ENCODE data around the gene MYO3B. TPM values are rescaled to one million over a fixed set of nuclear protein-coding genes. Genes with fewer than 3 reads are reported as not detected.

Gene MYO3B
- total RNA-seq, 2 donors from 2014 or later = 0.31 TPM; not detected in 1

DNA sequence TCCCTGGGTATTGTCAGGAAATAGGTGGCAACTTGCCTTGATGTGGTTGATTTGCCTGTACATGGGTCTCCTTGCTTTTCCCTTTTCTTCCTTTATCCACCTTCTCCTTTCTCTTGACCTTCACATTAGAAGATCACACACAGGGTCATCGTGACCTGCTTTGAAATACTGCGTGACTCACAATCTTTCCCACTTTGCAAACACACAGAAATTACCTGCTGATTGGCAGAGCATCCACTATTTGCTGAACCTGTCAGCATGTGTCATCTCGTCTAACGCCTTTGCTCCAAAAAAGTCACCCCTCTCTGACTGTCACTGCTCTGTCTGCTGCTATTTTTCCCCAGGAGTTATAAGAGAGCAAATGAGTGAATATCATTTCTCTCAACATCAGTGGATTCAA, 60.8 kb downstream of the MYO3B start:
- no peak for DNase-seq (ENCODE audit: low spot score)
- H3K4me3 Mint-ChIP-seq = no peak overlapping the region

DNA sequence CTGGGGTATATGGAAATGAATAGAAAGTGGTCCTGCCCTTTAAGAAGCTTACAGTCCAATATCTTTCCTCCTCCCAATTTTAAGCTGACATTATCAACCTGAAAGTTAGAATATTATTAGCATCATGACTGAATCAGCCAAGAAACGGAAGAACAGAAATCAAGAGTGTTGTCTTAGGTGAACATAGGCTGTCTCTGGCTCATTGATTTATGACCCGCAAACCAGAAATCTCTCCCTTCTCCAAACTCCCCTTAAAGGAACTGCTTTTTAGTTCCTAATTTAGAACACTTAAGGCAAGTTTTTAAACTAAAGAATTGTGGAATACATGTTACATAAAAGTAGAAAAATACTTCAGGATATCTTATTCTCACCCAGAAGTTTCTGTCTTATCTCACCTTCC, 62.7 kb downstream of the MYO3B start:
- Mint-ChIP-seq H3K27ac (no peak overlapping the region), H3K9me3 (no peaks in the 10 kb centered on the region), H3K36me3 (no peaks in the 10 kb centered on the region), H3K4me3 (no peak overlapping the region), H3K27me3 (peaks cover 30 to 32% of the 10 kb centered on the region in 2 donors), H3K4me1 (ENCODE audit: low read depth in 2 of 2) (no peaks in the 10 kb centered on the region)
- DNase-seq (ENCODE audit: low spot score) (no peak), ATAC-seq (no peak)

More for the DNA sequence above, 60.8 kb downstream of the MYO3B start:
- peaks cover 20 to 22% of the 10 kb centered on the region in 2 donors for H3K27me3 Mint-ChIP-seq
- H3K4me1 Mint-ChIP-seq (ENCODE audit: low read depth in 2 of 2) = no peaks in the 10 kb centered on the region
- H3K27ac Mint-ChIP-seq = no peak overlapping the region
- ATAC-seq = no peak
- H3K9me3 Mint-ChIP-seq = no peaks in the 10 kb centered on the region
- H3K36me3 Mint-ChIP-seq = no peaks in the 10 kb centered on the region

DNA sequence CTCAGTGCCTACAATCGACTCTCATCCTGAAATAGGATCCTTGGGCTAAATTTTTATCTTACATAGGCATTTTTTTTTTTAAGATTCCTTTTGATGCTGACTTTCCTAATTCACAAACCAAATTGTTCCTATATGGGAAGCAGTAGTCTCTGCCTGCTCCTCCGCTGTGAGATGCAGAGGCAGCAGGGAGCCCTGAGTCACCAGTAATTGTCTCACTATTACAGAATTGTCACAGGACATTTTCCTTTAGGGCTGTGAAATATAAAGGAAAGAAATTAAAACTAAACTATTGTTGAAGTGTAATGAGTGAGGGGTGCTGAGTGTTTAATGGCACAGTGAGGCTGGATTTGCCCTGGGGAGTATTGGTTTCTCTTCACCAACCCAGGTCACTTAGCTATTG, 63.8 kb downstream of the MYO3B start:
- no peaks in the 10 kb centered on the region for H3K9me3 Mint-ChIP-seq
- peaks cover 30 to 32% of the 10 kb centered on the region in 2 donors for H3K27me3 Mint-ChIP-seq
- H3K27ac Mint-ChIP-seq = no peak overlapping the region
- no peak for DNase-seq (ENCODE audit: low spot score)
- no peak for ATAC-seq
- H3K36me3 Mint-ChIP-seq = no peaks in the 10 kb centered on the region
- H3K4me3 Mint-ChIP-seq = no peak overlapping the region
- no peaks in the 10 kb centered on the region for H3K4me1 Mint-ChIP-seq (ENCODE audit: low read depth in 2 of 2)

DNA sequence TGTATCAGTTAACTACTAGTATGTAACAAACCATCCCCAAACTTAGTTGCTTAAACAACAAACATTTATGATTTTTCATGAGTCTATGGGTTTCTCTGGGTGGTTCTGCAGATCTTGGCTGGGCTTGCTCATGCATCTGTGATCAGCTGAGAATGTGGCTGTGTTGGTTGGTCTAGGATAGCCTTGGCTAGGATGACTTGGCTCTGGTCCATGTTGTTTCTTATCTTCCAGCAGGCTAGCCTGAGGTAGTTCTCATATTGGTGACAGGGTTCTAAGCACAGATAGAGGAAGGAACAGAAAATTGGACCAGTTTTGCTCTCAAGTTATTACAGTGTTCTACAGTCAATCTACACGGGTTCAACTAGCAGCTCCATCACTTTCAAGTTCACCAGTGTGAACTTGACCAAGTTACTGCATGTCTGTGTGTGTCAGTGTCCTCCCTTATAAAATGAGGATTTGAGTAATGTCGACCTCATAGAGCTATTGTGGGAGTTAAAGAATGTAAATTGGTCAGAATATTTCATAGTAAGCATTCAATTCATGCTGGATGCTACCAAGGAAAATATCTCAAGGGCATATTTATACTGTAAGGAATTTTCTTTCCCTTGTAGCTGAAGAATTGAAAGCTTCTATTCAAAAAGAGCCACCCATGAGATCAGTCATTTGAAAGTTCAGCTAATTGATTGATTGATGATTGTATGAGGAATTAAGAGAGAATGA, 65.3 kb downstream of the MYO3B start:
- no peak for DNase-seq (ENCODE audit: low spot score)
- ATAC-seq = no peak
- H3K27me3 Mint-ChIP-seq = peaks cover 28 to 33% of the 10 kb centered on the region in 2 donors

DNA sequence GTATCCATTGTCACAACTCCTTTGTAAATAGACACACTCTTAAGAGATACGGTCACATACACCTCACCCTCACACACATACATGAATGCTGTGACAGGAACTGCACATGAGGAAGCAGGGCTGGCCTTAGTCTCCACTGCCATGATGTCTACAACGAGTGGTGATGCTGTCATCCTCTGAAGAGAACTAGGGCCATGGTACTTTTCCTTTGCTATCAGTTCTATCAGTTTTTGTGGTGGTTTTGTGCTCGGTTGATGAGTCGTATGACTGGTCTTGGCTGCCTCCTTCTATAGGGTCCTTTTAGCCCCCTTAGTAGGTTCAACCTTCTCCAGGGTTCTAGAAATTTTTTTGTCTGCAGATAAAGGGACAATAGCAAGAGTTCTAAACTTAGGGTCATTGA, 66.0 kb downstream of the MYO3B start:
- H3K36me3 Mint-ChIP-seq = no peaks in the 10 kb centered on the region
- no peaks in the 10 kb centered on the region for H3K4me1 Mint-ChIP-seq (ENCODE audit: low read depth in 2 of 2)
- H3K27ac Mint-ChIP-seq = no peak overlapping the region
- H3K27me3 Mint-ChIP-seq = peaks cover 30 to 39% of the 10 kb centered on the region in 2 donors
- no peak for DNase-seq (ENCODE audit: low spot score)
- H3K4me3 Mint-ChIP-seq = no peak overlapping the region
- no peak for ATAC-seq
- no peaks in the 10 kb centered on the region for H3K9me3 Mint-ChIP-seq

More for the DNA sequence above, 65.3 kb downstream of the MYO3B start:
- Mint-ChIP-seq H3K9me3 (no peaks in the 10 kb centered on the region), H3K4me1 (ENCODE audit: low read depth in 2 of 2) (no peaks in the 10 kb centered on the region), H3K27ac (no peak overlapping the region), H3K4me3 (no peak overlapping the region), H3K36me3 (no peaks in the 10 kb centered on the region)

DNA sequence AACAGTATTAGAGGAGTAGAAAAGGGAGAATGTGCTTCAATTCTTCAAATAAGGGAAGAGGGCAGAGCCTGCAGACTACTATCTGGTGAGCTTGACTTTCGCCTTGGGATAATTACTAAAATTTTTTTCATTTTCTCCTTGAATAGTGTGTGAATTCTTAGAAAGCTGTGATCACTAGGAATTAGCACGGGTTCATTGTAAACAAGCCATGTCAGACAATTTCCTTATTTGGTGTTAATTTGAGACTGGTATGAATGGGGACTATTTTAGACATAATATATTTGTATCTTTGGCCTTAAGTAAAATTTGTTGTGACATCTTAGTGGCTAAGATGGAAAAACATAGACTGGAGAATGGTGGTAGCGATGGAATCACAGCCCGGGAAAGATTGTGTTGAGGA, 66.6 kb downstream of the MYO3B start:
- ATAC-seq = no peak
- H3K4me3 Mint-ChIP-seq = no peak overlapping the region
- no peak overlapping the region for H3K27ac Mint-ChIP-seq
- H3K4me1 Mint-ChIP-seq (ENCODE audit: low read depth in 2 of 2) = no peaks in the 10 kb centered on the region
- peaks cover 28 to 41% of the 10 kb centered on the region in 2 donors for H3K27me3 Mint-ChIP-seq
- H3K9me3 Mint-ChIP-seq = no peaks in the 10 kb centered on the region
- DNase-seq (ENCODE audit: low spot score) = no peak
- no peaks in the 10 kb centered on the region for H3K36me3 Mint-ChIP-seq

DNA sequence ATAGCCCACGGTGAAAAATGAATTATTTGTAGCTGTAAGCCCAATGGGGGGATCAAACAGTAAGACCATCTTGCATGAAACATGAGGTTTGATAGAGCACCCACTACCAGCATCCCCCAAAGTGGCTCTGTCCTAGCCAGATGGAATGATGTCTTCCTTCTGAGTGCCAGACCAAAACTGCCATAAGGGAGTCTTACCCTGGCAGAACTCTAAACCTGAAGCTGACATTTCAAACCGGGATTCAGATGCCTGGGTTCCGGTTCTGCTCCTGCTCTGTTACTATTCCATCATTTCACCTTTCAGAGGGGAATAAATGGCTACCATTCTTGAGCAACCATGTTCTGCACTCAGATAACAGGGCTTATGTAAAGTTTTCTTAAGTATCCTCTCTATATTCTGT, 67.4 kb downstream of the MYO3B start:
- Mint-ChIP-seq H3K36me3 (no peaks in the 10 kb centered on the region), H3K27ac (no peak overlapping the region)

DNA sequence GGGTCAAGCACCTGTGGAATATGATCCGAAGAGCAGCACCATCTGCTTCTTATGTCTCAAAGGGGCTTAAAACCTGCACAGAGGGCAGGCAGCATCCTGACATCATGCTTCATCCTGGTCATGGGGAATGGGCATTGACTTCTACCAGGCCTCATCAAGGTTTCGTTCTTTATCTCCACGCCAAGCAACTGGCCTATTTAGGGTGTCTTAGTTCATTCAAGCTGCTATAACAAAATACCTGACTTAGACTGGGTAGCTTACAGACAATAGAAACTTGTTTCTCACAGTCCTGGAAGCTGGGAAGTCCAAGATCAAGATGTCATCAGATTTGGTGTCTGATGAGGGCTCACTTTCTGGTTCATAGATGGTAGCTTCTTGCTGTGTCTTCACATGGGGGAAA, 69.4 kb downstream of the MYO3B start:
- H3K4me3 Mint-ChIP-seq = no peak overlapping the region
- H3K4me1 Mint-ChIP-seq (ENCODE audit: low read depth in 2 of 2) = no peaks in the 10 kb centered on the region
- H3K27me3 Mint-ChIP-seq = peaks cover 27 to 31% of the 10 kb centered on the region in 2 donors
- DNase-seq (ENCODE audit: low spot score) = no peak
- ATAC-seq = no peak
- H3K27ac Mint-ChIP-seq = no peak overlapping the region
- H3K36me3 Mint-ChIP-seq = no peaks in the 10 kb centered on the region
- no peaks in the 10 kb centered on the region for H3K9me3 Mint-ChIP-seq

More for the DNA sequence above, 67.4 kb downstream of the MYO3B start:
- no peaks in the 10 kb centered on the region for H3K9me3 Mint-ChIP-seq
- H3K4me3 Mint-ChIP-seq = no peak overlapping the region
- H3K4me1 Mint-ChIP-seq (ENCODE audit: low read depth in 2 of 2) = no peaks in the 10 kb centered on the region
- peaks cover 26 to 33% of the 10 kb centered on the region in 2 donors for H3K27me3 Mint-ChIP-seq
- ATAC-seq (no peak), DNase-seq (ENCODE audit: low spot score) (no peak)

DNA sequence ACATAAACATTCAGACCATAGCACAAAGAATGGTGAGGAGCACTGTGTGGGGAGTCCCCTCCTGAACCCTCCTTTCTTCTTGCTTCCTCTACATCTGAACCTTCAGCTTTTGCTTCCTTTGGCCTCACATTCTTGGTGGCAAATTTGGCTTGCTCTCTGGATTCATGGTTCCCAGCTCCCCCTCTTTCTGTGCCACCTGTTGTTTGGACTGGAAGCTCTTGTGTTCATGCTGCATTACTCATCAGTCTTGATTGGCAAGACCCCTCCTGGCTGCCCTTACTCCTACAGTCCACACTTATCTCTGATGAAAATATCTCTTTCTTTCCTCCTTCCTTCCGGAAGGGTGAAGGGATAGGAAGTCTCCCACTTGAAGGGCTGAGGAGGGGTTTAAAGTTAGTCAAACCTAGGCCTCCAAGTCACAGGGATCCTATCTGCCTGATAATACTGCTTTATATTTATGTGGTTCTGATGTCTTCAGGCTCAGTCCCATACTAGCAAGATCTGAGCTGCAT, 70.0 kb downstream of the MYO3B start:
- no peak for DNase-seq (ENCODE audit: low spot score)

DNA sequence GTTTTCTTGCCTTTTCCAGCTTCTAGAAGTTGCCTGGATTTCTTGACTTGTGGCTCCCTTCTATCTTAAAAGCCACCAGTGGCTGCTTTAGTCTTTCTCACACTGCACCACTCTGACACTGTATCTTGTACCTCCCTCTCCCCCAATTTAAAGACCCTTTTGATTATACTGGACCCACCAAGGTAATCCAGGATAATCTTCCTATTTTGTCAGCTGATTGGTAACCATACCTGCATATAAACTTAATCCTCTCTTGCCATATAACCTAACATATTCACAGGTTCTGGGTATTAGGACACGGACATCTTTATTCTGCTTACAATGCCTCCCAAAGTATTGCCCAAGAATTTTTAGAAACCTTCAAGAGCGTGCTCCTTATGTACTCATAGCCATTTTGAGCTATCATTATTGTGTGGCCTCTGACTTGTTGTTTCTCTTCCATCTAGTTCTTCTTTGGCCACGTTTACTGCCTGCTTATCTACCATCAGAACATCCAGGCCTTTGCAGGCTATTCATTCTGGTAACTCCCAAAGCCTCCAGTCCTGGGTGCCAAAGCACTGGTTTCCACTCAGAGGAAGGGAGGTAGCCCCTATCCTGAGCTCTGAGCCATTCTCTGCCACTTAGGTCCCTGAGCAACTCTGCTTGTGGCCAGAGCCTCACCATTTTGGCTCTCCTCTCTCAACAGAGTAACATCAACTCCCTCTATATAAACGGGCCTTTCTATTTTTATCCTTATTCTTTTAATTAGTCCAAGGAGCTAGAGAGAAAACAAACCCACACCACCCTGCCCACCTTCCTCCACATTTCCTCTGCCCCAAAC, 70.8 kb downstream of the MYO3B start:
- no peak overlapping the region for H3K27ac Mint-ChIP-seq
- no peak for DNase-seq (ENCODE audit: low spot score)
- H3K36me3 Mint-ChIP-seq = no peaks in the 10 kb centered on the region

More for the DNA sequence above, 70.0 kb downstream of the MYO3B start:
- ATAC-seq = no peak
- H3K27me3 Mint-ChIP-seq = peaks cover 28 to 37% of the 10 kb centered on the region in 2 donors
- no peaks in the 10 kb centered on the region for H3K36me3 Mint-ChIP-seq
- H3K4me1 Mint-ChIP-seq (ENCODE audit: low read depth in 2 of 2) = no peaks in the 10 kb centered on the region
- no peak overlapping the region for H3K27ac Mint-ChIP-seq
- no peaks in the 10 kb centered on the region for H3K9me3 Mint-ChIP-seq
- H3K4me3 Mint-ChIP-seq = no peak overlapping the region

DNA sequence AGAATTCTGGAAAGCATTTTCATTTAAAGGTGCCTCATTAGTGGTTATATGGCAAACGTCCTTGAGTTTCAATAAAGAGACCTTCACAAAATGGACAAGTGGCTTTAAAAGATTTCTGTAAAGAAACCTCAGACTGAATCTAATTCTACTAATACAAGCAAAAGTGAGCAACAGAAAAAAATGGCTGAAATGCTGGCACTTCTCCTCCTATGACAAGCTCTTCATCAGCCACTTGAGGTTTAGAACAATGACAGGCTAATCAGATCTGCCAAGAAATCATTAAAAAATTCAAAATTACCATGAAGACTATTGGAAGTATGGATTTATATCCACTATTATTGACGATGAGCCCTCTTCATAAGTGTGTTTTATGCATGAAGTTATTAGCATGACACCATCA, 71.8 kb downstream of the MYO3B start:
- Mint-ChIP-seq H3K27ac (no peak overlapping the region), H3K27me3 (peaks cover 26 to 39% of the 10 kb centered on the region in 2 donors), H3K4me1 (ENCODE audit: low read depth in 2 of 2) (no peaks in the 10 kb centered on the region), H3K36me3 (no peaks in the 10 kb centered on the region), H3K4me3 (no peak overlapping the region), H3K9me3 (no peaks in the 10 kb centered on the region)
- no peak for ATAC-seq
- DNase-seq (ENCODE audit: low spot score) = no peak

More for the DNA sequence above, 70.8 kb downstream of the MYO3B start:
- no peak for ATAC-seq
- Mint-ChIP-seq H3K4me3 (no peak overlapping the region), H3K9me3 (no peaks in the 10 kb centered on the region), H3K27me3 (peaks cover 32 to 46% of the 10 kb centered on the region in 2 donors), H3K4me1 (ENCODE audit: low read depth in 2 of 2) (no peaks in the 10 kb centered on the region)

DNA sequence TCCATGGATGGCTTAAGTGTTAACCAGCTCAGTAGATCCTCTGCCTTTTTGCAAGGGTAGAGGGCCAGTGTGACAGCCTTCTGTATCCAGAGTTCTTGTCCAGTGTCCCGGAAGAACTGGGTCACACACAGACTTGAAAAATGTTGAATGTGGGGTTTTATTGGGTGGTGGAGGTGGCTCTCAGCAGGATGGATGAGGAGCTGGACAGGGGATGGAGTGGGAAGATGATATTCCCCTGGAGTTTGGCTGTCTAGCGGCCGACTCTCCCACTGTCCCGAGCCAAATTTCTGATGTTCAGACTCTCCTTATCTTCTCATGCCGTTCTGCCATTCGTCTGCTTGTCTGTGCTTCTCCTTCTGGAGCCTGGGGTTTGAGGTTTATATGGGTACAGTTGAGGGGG, 72.6 kb downstream of the MYO3B start:
- no peak for DNase-seq (ENCODE audit: low spot score)
- no peak overlapping the region for H3K27ac Mint-ChIP-seq
- H3K9me3 Mint-ChIP-seq = no peaks in the 10 kb centered on the region
- H3K27me3 Mint-ChIP-seq = peaks cover 24 to 36% of the 10 kb centered on the region in 2 donors
- no peaks in the 10 kb centered on the region for H3K4me1 Mint-ChIP-seq (ENCODE audit: low read depth in 2 of 2)
- H3K36me3 Mint-ChIP-seq = no peaks in the 10 kb centered on the region
- no peak overlapping the region for H3K4me3 Mint-ChIP-seq
- ATAC-seq = no peak

DNA sequence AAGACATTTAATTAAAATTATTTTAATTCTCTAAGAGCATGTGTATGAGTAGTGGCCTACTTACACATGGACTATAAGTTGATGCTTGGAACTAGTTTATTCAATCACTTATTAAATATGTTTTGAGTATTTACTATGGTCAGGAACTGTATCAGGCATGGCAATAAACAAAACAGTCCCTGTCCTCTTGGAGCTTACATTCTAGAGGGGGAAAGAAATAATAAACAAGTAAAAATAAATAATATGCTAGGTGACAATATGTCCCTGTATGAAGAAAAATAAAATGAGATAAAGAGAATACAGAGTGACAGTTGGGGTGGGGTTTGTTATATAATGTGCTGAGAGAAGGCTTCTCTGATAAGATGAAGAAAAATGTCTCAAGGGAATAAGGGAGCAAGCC, 74.5 kb downstream of the MYO3B start:
- H3K27me3 Mint-ChIP-seq = peaks cover 25 to 55% of the 10 kb centered on the region in 2 donors
- DNase-seq (ENCODE audit: low spot score) (no peak), ATAC-seq (no peak)
- no peak overlapping the region for H3K4me3 Mint-ChIP-seq
- peaks cover 1% of the 10 kb centered on the region for H3K9me3 Mint-ChIP-seq
- H3K27ac Mint-ChIP-seq = no peak overlapping the region
- H3K36me3 Mint-ChIP-seq = no peaks in the 10 kb centered on the region
- H3K4me1 Mint-ChIP-seq (ENCODE audit: low read depth in 2 of 2) = no peaks in the 10 kb centered on the region

DNA sequence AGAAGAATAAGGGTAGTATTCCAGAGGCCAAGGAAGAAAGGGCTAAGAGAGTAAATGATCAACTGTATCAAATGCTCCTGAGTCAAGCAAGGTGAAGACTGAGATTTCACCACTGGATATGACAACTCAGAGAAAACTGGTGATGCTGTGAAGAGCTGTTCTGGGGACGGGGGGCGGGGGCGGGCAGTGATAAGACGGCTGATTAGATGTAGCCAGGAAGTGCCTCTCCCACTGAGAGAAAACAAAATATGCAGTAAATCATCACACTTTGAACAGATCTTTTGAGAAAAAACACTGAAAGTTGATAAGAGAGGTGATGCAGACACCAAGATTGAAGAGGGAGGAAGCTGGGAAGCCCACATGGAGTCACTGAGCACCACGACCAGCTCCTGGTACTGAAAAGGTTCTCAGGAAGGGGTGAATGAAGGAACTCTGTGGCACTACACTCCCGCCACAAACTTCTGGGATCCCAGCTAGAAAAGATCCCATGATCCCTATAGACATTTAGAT, 75.8 kb downstream of the MYO3B start:
- no peak overlapping the region for H3K27ac Mint-ChIP-seq
- H3K36me3 Mint-ChIP-seq = no peaks in the 10 kb centered on the region
- H3K9me3 Mint-ChIP-seq = peaks cover 4% of the 10 kb centered on the region
- DNase-seq (ENCODE audit: low spot score) = no peak
- no peaks in the 10 kb centered on the region for H3K4me1 Mint-ChIP-seq (ENCODE audit: low read depth in 2 of 2)
- H3K4me3 Mint-ChIP-seq = no peak overlapping the region
- peaks cover 21 to 47% of the 10 kb centered on the region in 2 donors for H3K27me3 Mint-ChIP-seq
- no peak for ATAC-seq

All from natural killer cell treated with Interleukin-12 subunit alpha and Interleukin-12 subunit beta and Interleukin-15 and Interleukin-18, amount 100 ng/mL, for 72 hours (primary cell).